SJSA1 (cell line): ENCODE results near the gene ADARB2. TPM values are rescaled to one million over a fixed set of nuclear protein-coding genes. Genes with fewer than 3 reads are reported as not detected.

Source experiments
- DNase-seq, 2 experiments: peaks; one replicate each; pipeline ENCODE4 v3.0.0-alpha.2; 2015 to 2020; ENCODE audit warnings: low spot score in 2 of 2, low read depth in 1 of 2
- H3K27ac ChIP-seq: fragments of 250-450 bp; sonication (Bioruptor Pico); 2 replicates; pipeline ENCODE4 v1.5.1; 2020; ENCODE audit warnings: mild to moderate bottlenecking, moderate library complexity
- H3K27me3 ChIP-seq: fragments of 250-450 bp; sonication (Bioruptor Pico); replicated peaks from 2 replicates; pipeline ENCODE4 v1.5.1; 2020; ENCODE audit warnings: mild to moderate bottlenecking, moderate library complexity
- H3K36me3 ChIP-seq: fragments of 250-450 bp; sonication (Bioruptor Pico); 2 replicates; pipeline ENCODE4 v1.5.1; 2020; ENCODE audit warnings: mild to moderate bottlenecking
- H3K4me1 ChIP-seq: fragments of 250-450 bp; sonication (Bioruptor Pico); replicated peaks from 2 replicates; pipeline ENCODE4 v1.6.1; 2021; ENCODE audit warnings: mild to moderate bottlenecking
- H3K4me3 ChIP-seq: fragments of 250-450 bp; sonication (Bioruptor Pico); 2 replicates; pipeline ENCODE4 v1.5.1; 2020; ENCODE audit warnings: mild to moderate bottlenecking
- H3K9me3 ChIP-seq: fragments of 250-450 bp; sonication (Bioruptor Pico); replicated peaks from 2 replicates; pipeline ENCODE4 v1.5.1; 2020; ENCODE audit warnings: mild to moderate bottlenecking
- total RNA-seq: library from RNA; depleted of rRNA; stranded (reverse); fragments of >200 nt; shearing (Covaris generic); gene quantifications from 2 replicates; pipeline ENCODE4 v1.2.3, GENCODE V29; 2014

Gene ADARB2
- total RNA-seq, 1 experiment from 2014 or later: not detected

DNA sequence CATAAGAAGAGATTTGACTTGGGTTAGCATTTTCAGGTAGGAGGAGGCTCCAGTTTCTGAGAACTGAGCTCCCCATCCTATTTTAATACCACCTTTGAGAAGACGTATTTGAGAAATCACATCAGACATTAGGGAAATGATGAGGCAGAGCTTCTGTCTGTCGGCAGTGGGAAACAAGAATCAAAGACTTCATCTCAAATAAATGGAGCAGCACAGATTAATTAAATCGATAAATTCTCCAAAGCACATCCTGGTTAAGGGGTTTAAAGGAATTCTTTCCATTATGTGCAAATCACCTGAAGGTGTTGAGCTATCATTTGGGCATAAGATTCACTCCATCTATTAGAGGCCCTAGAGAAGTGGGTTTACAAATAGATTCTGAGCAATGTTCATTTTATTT is 7.6 kb downstream of the ADARB2 start:
- Histone ChIP-seq H3K4me1 (no peaks in the 10 kb centered on the region), H3K36me3 (no peaks in the 10 kb centered on the region), H3K4me3 (no peak overlapping the region), H3K27ac (no peak overlapping the region), H3K27me3 (peaks cover 50% of the 10 kb centered on the region), H3K9me3 (no peaks in the 10 kb centered on the region)
- DNase-seq: no peak

DNA sequence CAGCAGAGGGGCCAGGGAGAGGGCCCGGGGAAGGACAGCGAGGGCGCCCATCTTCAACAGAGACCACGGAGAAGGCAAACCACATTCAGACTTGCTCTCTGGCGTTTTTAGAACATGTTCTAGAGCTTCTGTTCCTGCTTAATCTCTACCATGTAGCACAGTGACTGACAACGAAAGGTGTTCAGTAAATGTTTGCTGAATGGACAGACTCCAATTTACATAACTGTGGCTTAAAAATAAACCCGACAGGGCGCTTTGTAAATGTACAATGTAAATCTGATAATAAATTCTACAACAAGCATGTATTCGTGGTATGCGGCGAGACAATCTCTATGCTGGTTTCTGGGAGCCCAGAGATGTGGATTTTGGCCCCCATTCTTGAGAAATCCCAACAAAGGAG is 10.5 kb downstream of the ADARB2 start:
- Histone ChIP-seq H3K9me3 (no peaks in the 10 kb centered on the region), H3K4me3 (no peak overlapping the region), H3K4me1 (no peaks in the 10 kb centered on the region), H3K36me3 (no peaks in the 10 kb centered on the region), H3K27ac (no peak overlapping the region), H3K27me3 (peaks cover 34% of the 10 kb centered on the region)
- no peak for DNase-seq

- Histone ChIP-seq H3K36me3 (no peaks in the 10 kb centered on the region), H3K27ac (no peak overlapping the region), H3K4me3 (no peak overlapping the region), H3K27me3 (peaks cover 21% of the 10 kb centered on the region), H3K9me3 (no peaks in the 10 kb centered on the region), H3K4me1 (no peaks in the 10 kb centered on the region)
- no peak for DNase-seq
These were observed 12.3 kb downstream of the ADARB2 start for GRCh38 chr10:1724921-1725488.

DNA sequence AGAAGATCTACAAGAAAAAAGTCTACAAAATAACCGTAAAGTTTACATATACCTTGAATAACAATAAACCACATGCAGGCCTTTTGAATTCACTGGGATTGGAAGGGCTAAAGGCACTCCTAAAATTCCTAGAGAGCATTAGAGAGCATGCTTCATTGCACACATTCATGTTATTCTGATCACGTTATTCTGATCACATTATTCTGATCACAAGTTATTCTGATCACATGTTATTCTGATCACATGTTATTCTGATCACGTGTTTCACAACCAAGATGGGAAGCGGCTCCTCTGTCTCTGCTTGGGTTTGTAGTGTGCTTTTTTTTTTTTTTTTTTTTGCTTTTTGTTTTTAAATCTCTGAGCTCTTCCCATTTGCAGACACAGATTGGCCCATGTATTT is 20.5 kb downstream of the ADARB2 start:
- Histone ChIP-seq H3K4me3 (no peak overlapping the region), H3K27me3 (no peaks in the 10 kb centered on the region; the same call in 1 of the 2 replicates), H3K27ac (no peak overlapping the region), H3K36me3 (no peaks in the 10 kb centered on the region), H3K9me3 (no peaks in the 10 kb centered on the region), H3K4me1 (no peaks in the 10 kb centered on the region)
- DNase-seq: no peak

- H3K36me3 ChIP-seq: no peaks in the 10 kb centered on the region
- no peak overlapping the region for H3K27ac ChIP-seq
- H3K4me1 ChIP-seq: no peaks in the 10 kb centered on the region
- no peaks in the 10 kb centered on the region for H3K9me3 ChIP-seq
- no peaks in the 10 kb centered on the region; the same call in 1 of the 2 replicates for H3K27me3 ChIP-seq
- H3K4me3 ChIP-seq: no peak overlapping the region
- DNase-seq: no peak
These were observed 21.5 kb downstream of the ADARB2 start for GRCh38 chr10:1715821-1716220.

DNA sequence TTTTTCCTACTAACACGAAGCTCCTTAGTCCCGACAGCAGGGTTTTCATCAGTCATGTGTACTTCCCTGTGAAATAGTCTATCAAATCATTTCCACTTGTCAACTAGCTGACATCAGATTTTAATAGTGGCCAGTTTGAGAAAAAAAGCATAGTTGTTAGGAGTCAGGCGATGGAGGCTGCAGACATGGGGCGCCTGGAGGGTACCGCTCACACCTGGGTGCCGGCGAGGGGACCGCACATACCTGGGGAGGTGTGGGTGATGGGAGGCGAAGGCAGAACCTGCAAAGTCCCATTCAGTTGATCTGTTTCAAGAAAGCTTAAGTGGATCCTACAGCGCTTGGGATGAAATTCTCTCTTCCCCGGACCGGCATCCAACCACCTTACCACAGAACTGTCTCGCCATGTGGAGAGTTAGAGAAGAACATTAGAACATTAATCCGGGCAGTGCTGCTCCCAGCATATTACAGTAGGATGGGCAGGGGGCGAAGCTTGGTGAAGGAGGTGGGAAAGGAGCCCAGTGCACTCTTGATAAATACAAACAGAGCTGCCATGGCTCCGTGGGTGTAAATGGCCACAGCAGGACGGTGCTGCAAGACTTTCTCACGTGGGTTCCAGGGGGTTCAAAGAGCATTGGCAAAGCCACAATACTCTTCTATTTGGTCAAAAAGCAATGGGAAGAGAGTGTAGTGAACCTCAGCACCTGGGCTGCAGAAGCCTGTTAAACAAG is 24.2 kb downstream of the ADARB2 start:
- no peak for DNase-seq
- no peaks in the 10 kb centered on the region for H3K9me3 ChIP-seq
- no peaks in the 10 kb centered on the region for H3K36me3 ChIP-seq
- no peak overlapping the region for H3K27ac ChIP-seq
- H3K27me3 ChIP-seq: peaks cover 6% of the 10 kb centered on the region
- no peak overlapping the region for H3K4me3 ChIP-seq
- no peaks in the 10 kb centered on the region for H3K4me1 ChIP-seq

- Histone ChIP-seq H3K4me3 (no peak overlapping the region), H3K9me3 (no peaks in the 10 kb centered on the region), H3K4me1 (no peaks in the 10 kb centered on the region), H3K36me3 (no peaks in the 10 kb centered on the region), H3K27ac (no peak overlapping the region), H3K27me3 (peaks cover 6% of the 10 kb centered on the region)
- no peak for DNase-seq
These were observed 25.0 kb downstream of the ADARB2 start for GRCh38 chr10:1712314-1712713.

- no peaks in the 10 kb centered on the region for H3K9me3 ChIP-seq
- no peaks in the 10 kb centered on the region for H3K36me3 ChIP-seq
- H3K4me3 ChIP-seq: no peak overlapping the region
- peaks cover 6% of the 10 kb centered on the region; the same call in 1 of the 2 replicates for H3K27me3 ChIP-seq
- DNase-seq: no peak
- H3K27ac ChIP-seq: no peak overlapping the region
- no peaks in the 10 kb centered on the region for H3K4me1 ChIP-seq
These were observed 28.2 kb downstream of the ADARB2 start for GRCh38 chr10:1709161-1709560.

- no peak overlapping the region for H3K27ac ChIP-seq
- peaks cover 6% of the 10 kb centered on the region; the same call in 1 of the 2 replicates for H3K27me3 ChIP-seq
- no peak for DNase-seq
- H3K36me3 ChIP-seq: no peaks in the 10 kb centered on the region
- no peak overlapping the region for H3K4me3 ChIP-seq
- H3K9me3 ChIP-seq: no peaks in the 10 kb centered on the region
- no peaks in the 10 kb centered on the region for H3K4me1 ChIP-seq
These were observed 28.6 kb downstream of the ADARB2 start for GRCh38 chr10:1708746-1709145.

DNA sequence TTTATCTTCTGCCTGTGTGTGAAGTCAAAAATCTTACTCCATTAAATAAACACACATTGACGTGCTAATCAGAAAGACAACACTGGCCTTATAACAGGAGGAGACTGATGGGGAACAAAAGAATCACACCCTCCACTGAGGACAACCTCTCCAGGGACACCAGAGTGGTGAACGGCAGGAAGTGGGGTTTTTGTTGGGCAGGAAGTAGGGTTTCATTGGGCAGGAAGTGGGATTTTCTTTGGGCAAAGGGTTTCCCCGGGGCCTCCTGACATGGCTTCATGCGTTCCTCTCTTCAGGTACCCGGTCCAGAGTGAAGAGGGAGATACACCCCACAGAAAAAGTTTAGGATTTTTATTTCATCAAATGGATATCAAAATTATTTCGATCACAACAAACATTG is 30.6 kb downstream of the ADARB2 start:
- no peaks in the 10 kb centered on the region for H3K36me3 ChIP-seq
- H3K27ac ChIP-seq: no peak overlapping the region
- H3K9me3 ChIP-seq: no peaks in the 10 kb centered on the region
- no peak overlapping the region for H3K4me3 ChIP-seq
- H3K4me1 ChIP-seq: no peaks in the 10 kb centered on the region
- DNase-seq: peak in 1 of 2 experiments; percentile 14
- peaks cover 6% of the 10 kb centered on the region; the same call in 1 of the 2 replicates for H3K27me3 ChIP-seq

- no peak overlapping the region for H3K27ac ChIP-seq
- DNase-seq: no peak
- H3K9me3 ChIP-seq: no peaks in the 10 kb centered on the region
- no peaks in the 10 kb centered on the region for H3K36me3 ChIP-seq
- peaks cover 6% of the 10 kb centered on the region; the same call in 1 of the 2 replicates for H3K27me3 ChIP-seq
- H3K4me1 ChIP-seq: no peaks in the 10 kb centered on the region
- H3K4me3 ChIP-seq: no peak overlapping the region
These were observed 31.1 kb downstream of the ADARB2 start for GRCh38 chr10:1706256-1706655.

GRCh38 chr10:1698185-1698584 is 39.1 kb downstream of the ADARB2 start:
- H3K36me3 ChIP-seq: no peaks in the 10 kb centered on the region
- no peaks in the 10 kb centered on the region for H3K9me3 ChIP-seq
- no peak overlapping the region for H3K4me3 ChIP-seq
- no peak overlapping the region for H3K27ac ChIP-seq
- no peak for DNase-seq
- H3K27me3 ChIP-seq: no peaks in the 10 kb centered on the region
- no peaks in the 10 kb centered on the region for H3K4me1 ChIP-seq

- no peak overlapping the region for H3K4me3 ChIP-seq
- H3K4me1 ChIP-seq: no peaks in the 10 kb centered on the region
- H3K27me3 ChIP-seq: no peaks in the 10 kb centered on the region
- no peak overlapping the region for H3K27ac ChIP-seq
- no peaks in the 10 kb centered on the region for H3K36me3 ChIP-seq
- no peaks in the 10 kb centered on the region for H3K9me3 ChIP-seq
- DNase-seq: no peak
These were observed 41.2 kb downstream of the ADARB2 start for GRCh38 chr10:1696106-1696505.

- Histone ChIP-seq H3K27me3 (no peaks in the 10 kb centered on the region), H3K36me3 (no peaks in the 10 kb centered on the region), H3K9me3 (no peaks in the 10 kb centered on the region), H3K27ac (no peak overlapping the region), H3K4me3 (no peak overlapping the region), H3K4me1 (no peaks in the 10 kb centered on the region)
- DNase-seq: no peak
These were observed 47.2 kb downstream of the ADARB2 start for GRCh38 chr10:1690086-1690485.
